AG04449 (cell line): ENCODE data around the gene SIGLEC9.

ENCODE experiments used
- CTCF ChIA-PET: fragments of 350-600 bp; formaldehyde crosslinking; extraction: SDS; loops from one replicate; lab custom pipeline; 2021; ENCODE audit warnings: antibody characterized with exemption; lab: Yijun Ruan, JAX
- POLR2A ChIA-PET: fragments of 400-600, 350-600 bp; formaldehyde crosslinking; extraction: SDS; loops from one replicate; lab custom pipeline; 2020; ENCODE audit warnings: antibody characterized with exemption, inconsistent platforms; lab: Yijun Ruan, JAX
- DNase-seq: peaks from one replicate; pipeline ENCODE4 v3.0.0-alpha.2; 2010; ENCODE audit warnings: low read depth, low spot score
- H3K4me3 ChIP-seq: 2 replicates; pipeline ENCODE4 v1.5.1; 2011; ENCODE audit warnings: low read depth, mild to moderate bottlenecking, control low read depth, low read length
- TF ChIP-seq, protein P1 (sequence below): IDR thresholded peaks from one replicate; pipeline ENCODE4 v1.5.1; 2011; ENCODE audit warnings: mild to moderate bottlenecking, moderate library complexity, low read length, control low read depth, inconsistent platforms; ENCODE audit not compliant: insufficient read depth; ENCODE audit errors: missing control alignments

SIGLEC9 gene

DNA sequence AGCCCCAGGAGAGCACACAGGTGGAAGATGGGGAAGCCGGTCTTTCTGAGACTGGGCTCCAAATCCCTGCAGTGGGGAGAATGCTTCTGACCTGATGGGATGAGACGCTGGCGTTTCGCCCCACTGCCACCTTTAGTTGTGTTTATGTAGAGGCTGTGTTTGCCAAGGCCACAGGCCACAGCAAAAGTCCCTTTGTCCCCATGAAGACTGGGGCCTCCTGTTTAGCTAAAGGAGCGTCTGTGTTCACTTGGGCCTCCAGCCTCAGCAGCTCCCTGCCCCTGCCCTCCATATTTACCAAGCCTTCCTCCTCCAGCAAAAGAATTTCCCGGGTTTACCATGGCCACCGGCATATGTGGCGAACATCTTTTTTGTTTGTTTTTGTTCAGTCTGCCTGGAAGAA lies 31.6 kb upstream of the SIGLEC9 start:
- ChIA-PET POLR2A (no interaction called here), CTCF (interaction anchor here (0.9 to 6.1 kb wide), 4 partner anchors 11 to 76 kb away, joined by 3 to 61 read pairs (median 4); partner anchors contain the start of gene KLK10)
- no peak for DNase-seq
- no peak overlapping the region for H3K4me3 ChIP-seq
- TF ChIP-seq, protein P1, sequence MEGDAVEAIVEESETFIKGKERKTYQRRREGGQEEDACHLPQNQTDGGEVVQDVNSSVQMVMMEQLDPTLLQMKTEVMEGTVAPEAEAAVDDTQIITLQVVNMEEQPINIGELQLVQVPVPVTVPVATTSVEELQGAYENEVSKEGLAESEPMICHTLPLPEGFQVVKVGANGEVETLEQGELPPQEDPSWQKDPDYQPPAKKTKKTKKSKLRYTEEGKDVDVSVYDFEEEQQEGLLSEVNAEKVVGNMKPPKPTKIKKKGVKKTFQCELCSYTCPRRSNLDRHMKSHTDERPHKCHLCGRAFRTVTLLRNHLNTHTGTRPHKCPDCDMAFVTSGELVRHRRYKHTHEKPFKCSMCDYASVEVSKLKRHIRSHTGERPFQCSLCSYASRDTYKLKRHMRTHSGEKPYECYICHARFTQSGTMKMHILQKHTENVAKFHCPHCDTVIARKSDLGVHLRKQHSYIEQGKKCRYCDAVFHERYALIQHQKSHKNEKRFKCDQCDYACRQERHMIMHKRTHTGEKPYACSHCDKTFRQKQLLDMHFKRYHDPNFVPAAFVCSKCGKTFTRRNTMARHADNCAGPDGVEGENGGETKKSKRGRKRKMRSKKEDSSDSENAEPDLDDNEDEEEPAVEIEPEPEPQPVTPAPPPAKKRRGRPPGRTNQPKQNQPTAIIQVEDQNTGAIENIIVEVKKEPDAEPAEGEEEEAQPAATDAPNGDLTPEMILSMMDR = no peak

DNA sequence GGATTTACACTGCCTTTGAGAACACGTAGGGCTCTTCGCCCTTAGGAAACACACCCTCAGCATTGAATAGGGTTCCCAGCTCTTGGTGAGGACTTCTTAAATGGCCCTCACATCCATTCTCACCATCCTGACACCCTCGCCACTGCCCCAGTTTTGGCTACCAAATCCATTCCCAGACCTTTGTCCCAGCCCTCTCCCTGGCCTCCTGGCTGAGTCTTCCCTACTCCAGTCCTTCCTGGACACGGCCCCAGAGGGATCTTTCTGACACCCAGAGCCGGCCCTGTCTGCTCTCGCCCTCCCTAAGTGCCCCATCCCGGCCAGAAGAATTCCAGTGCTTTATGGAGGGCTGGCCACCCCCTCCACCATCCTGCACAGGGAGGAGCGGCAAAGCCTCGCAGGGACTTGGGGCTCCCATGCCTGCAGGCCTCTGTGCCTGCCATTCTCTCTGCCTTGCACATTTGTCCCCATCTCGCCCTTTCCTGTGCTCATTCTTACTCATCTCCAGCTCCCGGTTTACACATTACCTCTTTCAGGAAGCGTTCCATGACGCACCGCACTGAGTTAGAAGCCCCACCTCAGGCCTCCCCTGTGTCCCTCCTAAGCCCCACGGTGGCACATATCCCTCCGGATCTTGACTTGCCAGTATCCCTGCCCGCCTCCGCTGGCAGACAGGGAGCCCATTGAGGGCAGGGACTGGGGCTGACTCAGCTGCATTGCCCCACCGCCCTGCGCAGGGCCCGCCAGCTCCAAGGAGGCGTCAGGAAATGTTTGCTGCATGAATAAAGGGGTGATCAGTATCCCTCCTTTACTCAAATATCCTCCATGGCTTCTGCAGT lies 31.0 kb upstream of the SIGLEC9 start:
- H3K4me3 ChIP-seq = no peak overlapping the region
- TF ChIP-seq, protein P1 = no peak
- POLR2A ChIA-PET = interaction anchor here (0.6 kb wide), 1 partner anchor 62 kb away, joined by 3 read pairs; no protein-coding TSS in a partner anchor
- no peak for DNase-seq
- CTCF ChIA-PET = interaction anchor here (0.6 to 6.1 kb wide), 11 partner anchors 10 to 266 kb away, joined by 3 to 61 read pairs (median 3); partner anchors contain the start of gene KLK10

DNA sequence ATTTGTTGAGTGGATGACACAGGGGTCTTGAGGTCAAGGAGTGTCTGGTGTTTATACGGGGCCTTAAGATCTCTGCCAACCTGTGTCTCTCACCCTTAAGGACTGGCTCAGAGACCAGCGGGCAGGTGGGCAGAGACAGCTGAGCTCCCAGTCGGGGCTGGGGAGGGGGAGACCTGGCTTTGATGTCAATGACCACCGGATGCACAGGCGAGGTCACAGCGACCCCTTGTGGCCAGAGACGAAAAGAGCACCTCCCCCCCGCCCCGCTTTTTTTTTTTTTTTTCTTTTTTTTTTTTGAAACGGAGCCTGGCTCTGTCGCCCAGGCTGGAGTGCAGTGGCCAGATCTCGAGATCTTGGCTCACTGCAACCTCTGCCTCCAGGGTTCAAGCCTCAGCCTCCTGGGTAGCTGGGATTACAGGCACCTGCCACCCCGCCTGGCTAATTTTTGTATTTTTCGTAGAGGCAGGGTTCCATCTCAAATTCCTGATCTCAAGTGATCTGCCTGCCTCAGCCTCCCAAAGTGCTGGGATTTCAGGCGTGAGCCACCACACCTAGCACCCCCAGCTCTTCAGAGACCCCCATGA lies 29.9 kb upstream of the SIGLEC9 start:
- H3K4me3 ChIP-seq = no peak overlapping the region
- POLR2A ChIA-PET = no interaction called here
- no peak for DNase-seq
- TF ChIP-seq, protein P1 = peak; percentile 64
- CTCF ChIA-PET = interaction anchor here (0.6 to 6.1 kb wide), 11 partner anchors 9 to 272 kb away, joined by 3 to 61 read pairs (median 3); partner anchors contain the start of gene KLK10

DNA sequence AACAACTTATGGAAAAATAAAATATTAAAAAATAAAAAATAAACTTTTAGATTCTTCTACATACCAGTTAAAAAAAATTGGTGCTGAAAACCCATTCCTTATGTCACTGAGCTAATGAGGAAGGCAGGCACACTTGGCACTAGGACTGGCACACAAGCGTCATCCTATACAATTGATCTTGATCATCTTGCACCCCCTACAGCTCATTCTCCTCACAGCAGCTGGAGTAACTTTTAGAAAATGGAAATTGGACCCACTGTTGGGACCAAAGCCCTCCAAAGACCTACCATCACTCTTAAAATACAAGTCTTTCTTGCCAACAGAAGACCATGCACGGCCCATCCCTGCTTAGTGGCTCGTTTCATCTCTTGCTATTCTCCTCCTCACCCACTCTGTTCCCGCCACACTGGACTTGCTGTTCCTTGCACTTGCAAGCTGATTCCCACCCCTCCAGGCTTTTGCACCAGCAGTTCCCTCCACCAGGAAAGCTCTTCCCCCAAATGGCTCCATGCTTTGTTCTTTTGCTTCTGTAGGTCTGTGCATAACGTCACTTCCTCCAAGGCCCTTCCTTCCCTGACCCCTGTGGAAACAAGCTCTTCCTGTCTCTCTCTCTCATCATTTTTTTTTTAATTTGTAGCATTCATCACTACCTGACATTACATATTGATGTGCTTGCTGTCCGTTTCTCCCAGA lies 28.1 kb upstream of the SIGLEC9 start:
- DNase-seq = no peak
- H3K4me3 ChIP-seq = no peak overlapping the region
- POLR2A ChIA-PET = no interaction called here
- TF ChIP-seq, protein P1 = no peak
- CTCF ChIA-PET = interaction anchor here (0.6 to 6.1 kb wide), 14 partner anchors 8 to 740 kb away, joined by 3 to 61 read pairs (median 4); partner anchors contain the start of gene KLK10

DNA sequence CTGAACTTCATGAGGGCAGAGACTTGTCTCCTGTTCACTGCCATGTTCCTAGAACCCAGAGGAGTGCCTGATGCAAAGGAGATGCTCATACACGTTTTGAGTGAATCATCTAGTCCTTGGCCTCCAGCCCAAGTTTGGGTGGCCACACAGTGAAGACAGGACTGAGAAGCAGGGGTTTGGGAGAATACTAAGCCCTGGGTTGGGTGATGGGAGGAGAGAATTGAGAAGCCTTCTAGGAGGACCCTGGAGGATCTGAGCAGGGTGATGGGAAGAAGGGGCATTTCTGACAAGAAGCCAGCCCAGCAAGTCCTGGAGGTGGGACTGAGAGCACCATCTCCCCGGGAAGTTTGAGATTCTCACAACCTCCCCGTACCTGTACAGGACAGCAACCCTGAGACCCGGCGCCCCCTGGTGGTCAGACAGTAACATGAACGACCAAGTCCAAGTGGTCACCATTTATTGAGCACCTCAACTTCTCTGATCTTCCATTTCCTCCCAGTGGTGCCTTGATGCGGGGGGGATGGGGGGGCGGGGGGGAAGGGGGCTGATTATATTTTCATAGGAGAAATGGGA lies 27.5 kb upstream of the SIGLEC9 start:
- TF ChIP-seq, protein P1 = peak; percentile 79
- no peak for DNase-seq
- ChIA-PET POLR2A (no interaction called here), CTCF (interaction anchor here (0.6 to 6.1 kb wide), 13 partner anchors 8 to 740 kb away, joined by 3 to 61 read pairs (median 5); partner anchors contain the start of gene KLK10)
- no peak overlapping the region for H3K4me3 ChIP-seq
